ENCODE results near the gene TRABD2A. TPM values are rescaled to one million over a fixed set of nuclear protein-coding genes. Genes with fewer than 3 reads are reported as not detected.
A peak's percentile ranks its signal among the peaks of the same experiment; 100 is the strongest.

Gene TRABD2A
- total and polyA plus RNA-seq, 2 of the 13 experiments (the other 11 are each of a cell fraction or from before 2014, with no cell fraction given): 0.15 TPM; not detected in 1

DNA sequence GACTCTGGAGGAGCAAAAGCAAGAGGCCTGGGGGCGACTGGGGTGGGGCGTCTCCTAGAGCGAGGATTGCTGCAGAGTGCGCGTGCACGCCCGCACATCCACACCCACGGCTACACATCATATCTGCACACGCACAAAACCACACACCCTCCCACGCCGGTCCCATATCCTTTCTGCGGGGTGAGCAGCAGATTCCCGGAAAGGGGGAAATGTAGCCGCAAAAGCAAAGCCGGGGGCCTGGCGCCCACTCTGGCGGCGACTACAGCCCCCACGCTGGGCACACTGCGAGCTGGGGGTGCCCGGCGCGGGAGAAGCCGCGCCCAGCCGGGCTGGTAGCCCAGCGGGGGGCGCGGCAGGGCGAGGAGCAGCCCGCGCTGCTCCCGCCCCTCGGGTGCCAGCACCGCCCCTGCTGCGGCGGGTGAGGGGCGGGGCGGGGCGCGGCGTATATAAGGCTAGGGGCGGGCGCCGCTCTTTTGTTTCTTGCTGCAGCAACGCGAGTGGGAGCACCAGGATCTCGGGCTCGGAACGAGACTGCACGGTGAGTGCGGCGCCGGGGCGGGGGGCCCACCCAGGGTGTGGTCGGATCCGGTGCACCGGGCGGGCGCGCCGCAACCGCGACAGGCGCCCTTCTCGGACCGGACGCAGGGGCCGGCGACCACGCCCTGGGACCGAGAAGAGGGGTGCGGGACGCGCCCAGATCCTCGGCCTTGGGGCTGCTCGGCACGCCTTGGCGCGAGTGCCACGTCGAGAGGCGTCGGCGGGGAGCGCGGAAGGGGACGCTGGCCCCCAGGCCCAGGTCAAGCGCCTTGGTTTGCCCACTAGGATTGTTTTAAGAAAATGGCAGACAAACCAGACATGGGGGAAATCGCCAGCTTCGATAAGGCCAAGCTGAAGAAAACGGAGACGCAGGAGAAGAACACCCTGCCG, 24.6 kb upstream of the TRABD2A start, which contains the start of gene TMSB10 (continued):
- TF ChIP-seq, protein P1, sequence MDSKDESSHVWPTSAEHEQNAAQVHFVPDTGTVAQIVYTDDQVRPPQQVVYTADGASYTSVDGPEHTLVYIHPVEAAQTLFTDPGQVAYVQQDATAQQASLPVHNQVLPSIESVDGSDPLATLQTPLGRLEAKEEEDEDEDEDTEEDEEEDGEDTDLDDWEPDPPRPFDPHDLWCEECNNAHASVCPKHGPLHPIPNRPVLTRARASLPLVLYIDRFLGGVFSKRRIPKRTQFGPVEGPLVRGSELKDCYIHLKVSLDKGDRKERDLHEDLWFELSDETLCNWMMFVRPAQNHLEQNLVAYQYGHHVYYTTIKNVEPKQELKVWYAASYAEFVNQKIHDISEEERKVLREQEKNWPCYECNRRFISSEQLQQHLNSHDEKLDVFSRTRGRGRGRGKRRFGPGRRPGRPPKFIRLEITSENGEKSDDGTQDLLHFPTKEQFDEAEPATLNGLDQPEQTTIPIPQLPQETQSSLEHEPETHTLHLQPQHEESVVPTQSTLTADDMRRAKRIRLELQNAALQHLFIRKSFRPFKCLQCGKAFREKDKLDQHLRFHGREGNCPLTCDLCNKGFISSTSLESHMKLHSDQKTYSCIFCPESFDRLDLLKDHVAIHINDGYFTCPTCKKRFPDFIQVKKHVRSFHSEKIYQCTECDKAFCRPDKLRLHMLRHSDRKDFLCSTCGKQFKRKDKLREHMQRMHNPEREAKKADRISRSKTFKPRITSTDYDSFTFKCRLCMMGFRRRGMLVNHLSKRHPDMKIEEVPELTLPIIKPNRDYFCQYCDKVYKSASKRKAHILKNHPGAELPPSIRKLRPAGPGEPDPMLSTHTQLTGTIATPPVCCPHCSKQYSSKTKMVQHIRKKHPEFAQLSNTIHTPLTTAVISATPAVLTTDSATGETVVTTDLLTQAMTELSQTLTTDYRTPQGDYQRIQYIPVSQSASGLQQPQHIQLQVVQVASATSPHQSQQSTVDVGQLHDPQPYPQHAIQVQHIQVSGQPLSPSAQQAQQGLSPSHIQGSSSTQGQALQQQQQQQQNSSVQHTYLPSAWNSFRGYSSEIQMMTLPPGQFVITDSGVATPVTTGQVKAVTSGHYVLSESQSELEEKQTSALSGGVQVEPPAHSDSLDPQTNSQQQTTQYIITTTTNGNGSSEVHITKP (CRISPR knock-in tag; IDR thresholded peaks at IDR 0.05; ENCODE audit: low read depth): 0 out of 2 replicates have a peak, but pooled peaks have one; percentile 31
- TF ChIP-seq ATRX (CRISPR knock-in tag; IDR thresholded peaks at IDR 0.05; ENCODE audit: borderline replicate concordance) (no peak), KLF6 (CRISPR knock-in tag; IDR thresholded peaks at IDR 0.05) (peak; percentile 97), MBD4 (IDR thresholded peaks at IDR 0.05; ENCODE audit: borderline replicate concordance, low read length) (no peak), TERF1 (CRISPR knock-in tag; IDR thresholded peaks at IDR 0.05) (peak; percentile 74; the same call in 1 of the 2 replicates), PAX8 (CRISPR knock-in tag; IDR thresholded peaks at IDR 0.05; ENCODE audit: borderline replicate concordance) (no peak), ZNF788 (CRISPR knock-in tag; IDR thresholded peaks at IDR 0.05; ENCODE audit: borderline replicate concordance) (peak; percentile 73; the same call in 1 of the 2 replicates), CREBL2 (CRISPR knock-in tag; IDR thresholded peaks at IDR 0.05; ENCODE audit: borderline replicate concordance) (peak; percentile 82; the same call in 1 of the 2 replicates), ZNF644 (CRISPR knock-in tag; IDR thresholded peaks at IDR 0.05; ENCODE audit: low read depth) (no peak), ZNF772 (CRISPR knock-in tag; IDR thresholded peaks at IDR 0.05) (peak; percentile 59), FOXA3 (CRISPR knock-in tag; IDR thresholded peaks at IDR 0.05) (peak; percentile 62), ZNF224 (CRISPR knock-in tag; IDR thresholded peaks at IDR 0.05) (no peak), MYNN (CRISPR knock-in tag; IDR thresholded peaks at IDR 0.05; ENCODE audit: low read depth) (peak; percentile 80; the same call in 1 of the 2 replicates), SSRP1 (CRISPR knock-in tag; IDR thresholded peaks at IDR 0.05) (no peak; the same call in 1 of the 2 replicates)
- TF ChIP-seq, protein P2, sequence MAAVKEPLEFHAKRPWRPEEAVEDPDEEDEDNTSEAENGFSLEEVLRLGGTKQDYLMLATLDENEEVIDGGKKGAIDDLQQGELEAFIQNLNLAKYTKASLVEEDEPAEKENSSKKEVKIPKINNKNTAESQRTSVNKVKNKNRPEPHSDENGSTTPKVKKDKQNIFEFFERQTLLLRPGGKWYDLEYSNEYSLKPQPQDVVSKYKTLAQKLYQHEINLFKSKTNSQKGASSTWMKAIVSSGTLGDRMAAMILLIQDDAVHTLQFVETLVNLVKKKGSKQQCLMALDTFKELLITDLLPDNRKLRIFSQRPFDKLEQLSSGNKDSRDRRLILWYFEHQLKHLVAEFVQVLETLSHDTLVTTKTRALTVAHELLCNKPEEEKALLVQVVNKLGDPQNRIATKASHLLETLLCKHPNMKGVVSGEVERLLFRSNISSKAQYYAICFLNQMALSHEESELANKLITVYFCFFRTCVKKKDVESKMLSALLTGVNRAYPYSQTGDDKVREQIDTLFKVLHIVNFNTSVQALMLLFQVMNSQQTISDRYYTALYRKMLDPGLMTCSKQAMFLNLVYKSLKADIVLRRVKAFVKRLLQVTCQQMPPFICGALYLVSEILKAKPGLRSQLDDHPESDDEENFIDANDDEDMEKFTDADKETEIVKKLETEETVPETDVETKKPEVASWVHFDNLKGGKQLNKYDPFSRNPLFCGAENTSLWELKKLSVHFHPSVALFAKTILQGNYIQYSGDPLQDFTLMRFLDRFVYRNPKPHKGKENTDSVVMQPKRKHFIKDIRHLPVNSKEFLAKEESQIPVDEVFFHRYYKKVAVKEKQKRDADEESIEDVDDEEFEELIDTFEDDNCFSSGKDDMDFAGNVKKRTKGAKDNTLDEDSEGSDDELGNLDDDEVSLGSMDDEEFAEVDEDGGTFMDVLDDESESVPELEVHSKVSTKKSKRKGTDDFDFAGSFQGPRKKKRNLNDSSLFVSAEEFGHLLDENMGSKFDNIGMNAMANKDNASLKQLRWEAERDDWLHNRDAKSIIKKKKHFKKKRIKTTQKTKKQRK (IDR thresholded peaks at IDR 0.05; ENCODE audit: low read length): no peak
